PC-9 (cell line): Measurements from ENCODE around the gene TBCE. TPM values are rescaled to one million over a fixed set of nuclear protein-coding genes. Genes with fewer than 3 reads are reported as not detected.
"Not testable (repeated sequence)": the region's sequence is repeated elsewhere in the genome, so short reads cannot be mapped to it uniquely, and the experiment has no call there.

Experiments used
- BruUV-seq: library from RNA; stranded (reverse); fragments of 400-500 nt; replicated peaks from 2 replicates; lab custom pipeline; 2021; lab: Mats Ljungman, UMichigan
- CTCF ChIA-PET: fragments of 300-600 bp; sonication (Branson Sonifier 250); formaldehyde crosslinking; loops from one replicate; lab custom pipeline; 2022; ENCODE audit warnings: antibody characterized with exemption; lab: Charles Lee
- POLR2A ChIA-PET: fragments of 300-600 bp; sonication (Branson Sonifier 250); formaldehyde crosslinking; loops from one replicate; lab custom pipeline; 2022; ENCODE audit warnings: antibody characterized with exemption; ENCODE audit not compliant: unreplicated experiment; lab: Charles Lee
- DNase-seq, 2 experiments: peaks; one replicate each; pipeline versions ENCODE4 v3.0.0 to v3.0.0-alpha.2; 2015 to 2022; ENCODE audit warnings: mixed read lengths in 1 of 2
- H2AFZ ChIP-seq: fragments of 200-600 bp; sonication (generic); 2 replicates; pipeline ENCODE4 v1.8.1; 2017; ENCODE audit warnings: antibody characterized with exemption
- H3F3A ChIP-seq: fragments of 200-600 bp; sonication (generic); 2 replicates; pipeline ENCODE4 v1.8.1; 2017; ENCODE audit warnings: antibody characterized with exemption, mild to moderate bottlenecking, low read depth; ENCODE audit not compliant: insufficient read depth
- H3K27ac ChIP-seq: fragments of 200-600 bp; sonication (generic); 2 replicates; pipeline ENCODE4 v1.6.1; 2016; ENCODE audit warnings: mixed run types
- H3K27me3 ChIP-seq: fragments of 200-600 bp; sonication (generic); 2 replicates; pipeline ENCODE4 v1.6.1; 2016; ENCODE audit warnings: low read depth, mixed run types; ENCODE audit not compliant: insufficient read depth
- H3K36me3 ChIP-seq: fragments of 200-600 bp; sonication (generic); 2 replicates; pipeline ENCODE4 v1.6.1; 2016; ENCODE audit warnings: low read depth, mixed run types
- H3K4me1 ChIP-seq: fragments of 200-600 bp; sonication (generic); replicated peaks from 2 replicates; pipeline ENCODE4 v1.6.1; 2016; ENCODE audit warnings: mixed run types; ENCODE audit not compliant: insufficient read depth
- H3K4me2 ChIP-seq: fragments of 200-600 bp; sonication (generic); 2 replicates; pipeline ENCODE4 v1.6.1; 2017; ENCODE audit warnings: mixed run types
- H3K4me3 ChIP-seq: fragments of 200-600 bp; sonication (generic); 2 replicates; pipeline ENCODE4 v1.6.1; 2016; ENCODE audit warnings: mixed run types
- H3K79me2 ChIP-seq: fragments of 200-600 bp; sonication (generic); 2 replicates; pipeline ENCODE4 v1.6.1; 2017; ENCODE audit warnings: low read depth, mixed run types
- H3K9me2 ChIP-seq: fragments of 200-600 bp; sonication (generic); 2 replicates; pipeline ENCODE4 v1.8.1; 2017; ENCODE audit warnings: mild to moderate bottlenecking; ENCODE audit not compliant: insufficient read depth
- H3K9me3 ChIP-seq: fragments of 200-600 bp; sonication (generic); 2 replicates; pipeline ENCODE4 v1.8.1; 2016; ENCODE audit warnings: low read depth; ENCODE audit not compliant: insufficient read depth
- H4K20me1 ChIP-seq: fragments of 200-600 bp; sonication (generic); 2 replicates; pipeline ENCODE4 v1.8.1; 2017; ENCODE audit not compliant: insufficient read depth
- EZH2 ChIP-seq: fragments of 200-600 bp; sonication (generic); IDR thresholded peaks from 2 replicates; pipeline ENCODE4 v1.8.0; 2017; ENCODE audit warnings: antibody characterized with exemption, low read depth
- intact Hi-C: fragments of 100-400 bp; cut with micrococcal nuclease; formaldehyde crosslinking; loops from one replicate; pipeline ENCODE4 v1.10.0; 2022; ENCODE audit not compliant: unreplicated experiment
- total RNA-seq: library from RNA; stranded (reverse); gene quantifications from 2 replicates; pipeline ENCODE4 v1.2.3, GENCODE V29; 2021
- TF ChIP-seq, protein P1 (sequence below): fragments of 200-600 bp; sonication (generic); conservative IDR thresholded peaks from 2 replicates; pipeline ENCODE4 v1.6.1; 2017; ENCODE audit warnings: mixed run types, antibody characterized with exemption, mild to moderate bottlenecking, moderate library complexity

TBCE gene
- total RNA-seq, 1 experiment from 2014 or later = 18.9 TPM

GRCh38 chr1:235461954-235462353 is 94.7 kb downstream of the TBCE start:
- Histone ChIP-seq H3K9me2 (no peaks in the 10 kb centered on the region), H3K36me3 (peaks cover 19% of the 10 kb centered on the region)
- CTCF ChIA-PET = interaction anchor here (0.7 kb wide), 2 partner anchors 19 to 319 kb away, joined by 3 to 4 read pairs; no protein-coding TSS in a partner anchor

GRCh38 chr1:235462832-235463231 is 95.6 kb downstream of the TBCE start:
- intact Hi-C loops, H3K79me2 ChIP-seq, H4K20me1 ChIP-seq, H3K27ac ChIP-seq, H3K4me2 ChIP-seq, H2AFZ ChIP-seq, H3K27me3 ChIP-seq, H3K9me3 ChIP-seq, H3K9me2 ChIP-seq, BruUV-seq, DNase-seq, H3K4me1 ChIP-seq, H3K4me3 ChIP-seq: not testable (repeated sequence)
- CTCF ChIA-PET = interaction anchor here (0.6 kb wide), 1 partner anchor 947 kb away, joined by 3 read pairs; no protein-coding TSS in a partner anchor
- Histone ChIP-seq H3F3A (peaks cover 12% of the 10 kb centered on the region; the same call in 1 of the 2 replicates), H3K36me3 (peaks cover 19% of the 10 kb centered on the region)
- POLR2A ChIA-PET = interaction anchor here (0.6 kb wide), 1 partner anchor 17 kb away, joined by 4 read pairs; no protein-coding TSS in a partner anchor

More at GRCh38 chr1:235461954-235462353, 94.7 kb downstream of the TBCE start:
- BruUV-seq = no TSS peak
- H2AFZ ChIP-seq = no peak overlapping the region
- H3F3A ChIP-seq = peaks cover 11% of the 10 kb centered on the region; the same call in 1 of the 2 replicates
- no peak overlapping the region for H3K4me2 ChIP-seq
- no peaks in the 10 kb centered on the region; the same call in 1 of the 2 replicates for H4K20me1 ChIP-seq
- H3K79me2 ChIP-seq = 0 out of 2 replicates have a peak, but pooled peaks cover 3% of the 10 kb centered on the region
- H3K27ac ChIP-seq = no peak overlapping the region
- TF ChIP-seq, protein P1, sequence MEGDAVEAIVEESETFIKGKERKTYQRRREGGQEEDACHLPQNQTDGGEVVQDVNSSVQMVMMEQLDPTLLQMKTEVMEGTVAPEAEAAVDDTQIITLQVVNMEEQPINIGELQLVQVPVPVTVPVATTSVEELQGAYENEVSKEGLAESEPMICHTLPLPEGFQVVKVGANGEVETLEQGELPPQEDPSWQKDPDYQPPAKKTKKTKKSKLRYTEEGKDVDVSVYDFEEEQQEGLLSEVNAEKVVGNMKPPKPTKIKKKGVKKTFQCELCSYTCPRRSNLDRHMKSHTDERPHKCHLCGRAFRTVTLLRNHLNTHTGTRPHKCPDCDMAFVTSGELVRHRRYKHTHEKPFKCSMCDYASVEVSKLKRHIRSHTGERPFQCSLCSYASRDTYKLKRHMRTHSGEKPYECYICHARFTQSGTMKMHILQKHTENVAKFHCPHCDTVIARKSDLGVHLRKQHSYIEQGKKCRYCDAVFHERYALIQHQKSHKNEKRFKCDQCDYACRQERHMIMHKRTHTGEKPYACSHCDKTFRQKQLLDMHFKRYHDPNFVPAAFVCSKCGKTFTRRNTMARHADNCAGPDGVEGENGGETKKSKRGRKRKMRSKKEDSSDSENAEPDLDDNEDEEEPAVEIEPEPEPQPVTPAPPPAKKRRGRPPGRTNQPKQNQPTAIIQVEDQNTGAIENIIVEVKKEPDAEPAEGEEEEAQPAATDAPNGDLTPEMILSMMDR = no peak
- no peak for TF ChIP-seq EZH2
- H3K4me3 ChIP-seq = no peak overlapping the region
- no peaks in the 10 kb centered on the region for H3K4me1 ChIP-seq
- peaks cover 4% of the 10 kb centered on the region; the same call in 1 of the 2 replicates for H3K9me3 ChIP-seq
- DNase-seq = no peak
- intact Hi-C loops = no loop called here
- POLR2A ChIA-PET = no interaction called here
- no peaks in the 10 kb centered on the region for H3K27me3 ChIP-seq

- CTCF ChIA-PET = no interaction called here
- no peak overlapping the region for H3K27ac ChIP-seq
- POLR2A ChIA-PET = no interaction called here
These were observed 97.8 kb downstream of the TBCE start for GRCh38 chr1:235465066-235465465.

More at GRCh38 chr1:235465066-235465465, 97.8 kb downstream of the TBCE start:
- no peaks in the 10 kb centered on the region; the same call in 1 of the 2 replicates for H4K20me1 ChIP-seq
- H3K36me3 ChIP-seq = peaks cover 19% of the 10 kb centered on the region
- H3K4me2 ChIP-seq = no peak overlapping the region
- H3K9me3 ChIP-seq = peaks cover 4% of the 10 kb centered on the region; the same call in 1 of the 2 replicates
- intact Hi-C loops = no loop called here
- no peaks in the 10 kb centered on the region for H3K9me2 ChIP-seq
- peaks cover 29% of the 10 kb centered on the region for H3F3A ChIP-seq
- 0 out of 2 replicates have a peak, but pooled peaks cover 3% of the 10 kb centered on the region for H3K79me2 ChIP-seq
- H3K4me3 ChIP-seq = no peak overlapping the region
- no TSS peak for BruUV-seq
- H2AFZ ChIP-seq = no peak overlapping the region
- DNase-seq = no peak
- TF ChIP-seq, protein P1 = no peak
- no peak for TF ChIP-seq EZH2
- H3K27me3 ChIP-seq = no peaks in the 10 kb centered on the region
- H3K4me1 ChIP-seq = peaks cover 15% of the 10 kb centered on the region
